ENCODE measurements around the gene FRMD5.
"Not testable (repeated sequence)": the region's sequence is repeated elsewhere in the genome, so short reads cannot be mapped to it uniquely, and the experiment has no call there.

FRMD5 gene

DNA sequence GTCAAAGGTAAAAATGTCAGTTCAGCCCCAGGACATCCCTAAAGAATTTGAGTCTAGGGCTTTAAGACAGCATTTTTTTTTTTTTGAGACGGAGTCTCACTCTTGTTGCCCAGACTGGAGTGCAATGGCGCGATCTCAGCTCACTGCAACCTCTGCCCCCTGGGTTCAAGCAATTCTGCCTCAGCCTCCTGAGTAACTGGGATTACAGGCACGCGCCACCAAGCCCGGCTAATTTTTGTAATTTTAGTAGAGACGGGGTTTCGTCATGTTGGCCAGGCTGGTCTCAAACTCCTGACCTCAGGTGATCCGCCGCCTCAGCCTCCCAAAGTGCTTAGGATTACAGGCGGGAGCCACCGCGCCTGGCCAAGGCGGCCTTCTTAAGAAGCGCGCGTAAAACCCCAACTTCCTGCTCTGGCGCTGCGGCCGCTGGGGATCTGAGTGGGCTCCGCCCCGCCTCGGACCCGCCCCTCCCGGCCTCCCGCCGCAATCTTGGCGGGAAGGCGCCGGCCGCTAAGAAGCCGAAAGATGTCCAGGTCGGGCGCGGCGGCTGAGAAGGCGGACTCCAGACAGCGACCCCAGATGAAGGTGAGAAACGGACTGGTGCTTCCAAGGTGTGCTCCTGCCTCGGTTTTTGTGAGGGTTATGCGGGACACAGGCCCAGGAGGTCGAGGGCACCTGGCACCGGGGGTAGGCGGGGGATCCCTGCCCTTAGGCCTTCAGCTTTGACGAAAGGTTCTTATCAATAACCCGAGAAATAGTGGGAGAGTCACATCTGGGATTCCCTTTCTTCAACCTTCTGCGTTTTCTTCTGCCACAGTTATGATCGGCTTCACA, 368.3 kb downstream of the FRMD5 start, which contains the start of gene WDR76:
TSS of gene WDR76 (plus strand) at position 495 of the 834 bp plus-strand sequence. CDS start at position 526, 31 bp downstream.
- DNase-seq = peak; percentile 77

- DNase-seq = no peak
These were observed 369.0 kb downstream of the FRMD5 start for GRCh38 chr15:43826029-43826507.

DNA sequence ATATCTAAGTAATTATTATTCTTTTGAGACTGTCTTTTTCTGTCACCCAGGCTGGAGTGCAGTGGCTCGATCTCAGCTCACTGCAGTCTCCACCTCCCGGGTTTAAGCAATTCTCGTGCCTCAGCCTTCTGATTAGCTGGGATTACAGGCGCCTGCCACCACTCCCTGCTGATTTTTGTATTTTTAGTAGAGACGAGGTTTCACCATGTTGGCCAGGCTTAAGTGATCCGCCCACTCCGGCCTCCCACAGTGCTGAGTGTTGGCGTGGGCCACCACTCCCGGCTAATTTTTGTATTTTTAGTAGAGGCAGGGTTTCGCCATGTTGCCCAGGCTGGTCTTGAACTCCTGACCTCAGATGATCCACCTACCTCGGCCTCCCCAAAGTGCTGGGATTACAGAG, 369.8 kb downstream of the FRMD5 start:
- DNase-seq = not testable (repeated sequence)

DNA sequence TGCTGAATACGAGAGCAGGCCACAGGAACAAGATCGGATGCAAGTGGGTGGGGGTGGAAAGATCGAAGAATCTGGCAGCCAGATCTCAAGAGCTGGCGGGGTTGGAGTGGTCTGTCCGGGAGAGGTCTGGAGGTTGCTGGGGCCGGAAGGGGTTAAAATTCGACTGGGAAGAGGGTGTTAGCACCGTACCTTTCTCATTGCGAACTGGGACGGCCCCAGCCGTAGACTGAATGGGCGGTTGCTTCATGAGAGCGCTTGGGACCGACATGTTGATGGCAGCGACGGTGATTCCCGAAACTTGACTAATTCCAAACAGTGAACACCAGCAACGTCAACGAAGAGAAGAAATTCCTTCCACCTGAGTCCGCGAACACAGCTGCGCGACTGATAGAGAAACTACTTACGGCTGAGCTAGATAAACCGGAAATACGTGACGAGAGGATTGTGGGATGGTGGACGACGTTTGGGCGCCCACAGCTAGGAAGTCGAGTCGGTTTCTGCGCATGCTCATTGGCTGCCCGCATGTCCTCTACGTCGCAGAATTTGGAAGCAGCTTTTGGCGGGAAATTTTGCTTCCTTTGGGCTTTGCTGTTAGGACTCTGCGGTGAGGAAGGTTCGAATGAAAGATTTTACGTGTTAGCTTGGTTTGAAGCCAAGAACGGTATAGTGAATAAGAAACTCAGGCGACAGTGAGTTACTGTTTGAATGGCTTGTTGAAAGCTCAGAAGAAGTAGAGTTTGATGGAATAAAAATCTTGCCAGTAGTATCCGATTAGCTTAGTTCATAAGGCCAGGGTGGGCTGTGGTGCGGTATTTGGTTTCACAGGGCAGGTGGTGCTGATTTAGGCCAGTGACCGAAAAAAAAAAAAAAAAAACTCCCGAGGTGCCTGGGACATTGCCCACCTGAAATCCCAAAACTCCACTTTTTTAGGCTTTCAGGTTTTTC, 370.5 kb downstream of the FRMD5 start, which contains the start of gene MFAP1:
TSS of gene MFAP1 (minus strand) at position 389 of the 945 bp plus-strand sequence. CDS start at position 268, 121 bp downstream.
- peak; percentile 95 for DNase-seq

GRCh38 chr15:43821505-43821904, 373.6 kb downstream of the FRMD5 start:
- DNase-seq = no peak
